GM15510 (cell line): ENCODE results near the gene BMP5.

Source experiments
- POLR2A ChIP-seq: IDR thresholded peaks from 3 replicates; pipeline ENCODE4 v1.6.1; 2011; ENCODE audit warnings: borderline replicate concordance; ENCODE audit not compliant: insufficient read length; ENCODE audit errors: extremely low read depth

The BMP5 gene

DNA sequence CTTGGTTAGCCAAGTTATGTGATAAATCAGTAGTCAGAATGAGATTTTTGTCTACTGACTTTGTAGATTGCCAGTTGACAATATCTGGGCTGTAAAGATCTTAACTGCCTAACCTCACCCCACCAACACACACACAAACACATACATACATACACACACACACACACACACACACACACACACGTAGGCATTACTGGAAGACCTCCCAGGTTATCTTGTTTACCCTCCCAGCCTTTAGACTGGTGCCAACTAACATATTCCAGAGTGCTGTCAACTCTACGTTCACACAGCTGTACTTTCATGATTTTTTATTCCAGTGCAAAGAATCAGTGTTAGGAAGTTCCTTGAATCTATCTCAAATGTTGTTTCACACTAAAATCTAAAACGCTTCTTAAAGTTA is 38.9 kb downstream of the BMP5 start:
- no peak for TF ChIP-seq POLR2A

DNA sequence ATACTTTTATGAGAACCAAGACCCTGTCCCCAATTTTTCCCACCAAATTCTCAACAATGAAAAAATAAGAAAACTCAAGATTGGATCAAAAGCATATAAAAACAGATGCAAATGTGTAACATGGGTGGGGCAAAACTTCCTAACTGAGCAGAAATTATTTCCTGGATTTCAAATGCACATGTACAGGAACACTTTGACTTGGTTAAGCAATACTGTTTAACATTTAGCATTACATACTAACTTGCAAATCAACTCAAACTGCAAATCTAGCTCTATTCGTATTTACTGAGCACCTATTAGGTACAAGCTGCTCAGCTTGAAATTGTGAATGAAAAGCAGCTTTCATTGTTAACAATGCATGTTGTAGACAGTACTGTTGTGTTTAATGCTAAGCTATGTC is 40.2 kb downstream of the BMP5 start:
- TF ChIP-seq POLR2A, result no peak

DNA sequence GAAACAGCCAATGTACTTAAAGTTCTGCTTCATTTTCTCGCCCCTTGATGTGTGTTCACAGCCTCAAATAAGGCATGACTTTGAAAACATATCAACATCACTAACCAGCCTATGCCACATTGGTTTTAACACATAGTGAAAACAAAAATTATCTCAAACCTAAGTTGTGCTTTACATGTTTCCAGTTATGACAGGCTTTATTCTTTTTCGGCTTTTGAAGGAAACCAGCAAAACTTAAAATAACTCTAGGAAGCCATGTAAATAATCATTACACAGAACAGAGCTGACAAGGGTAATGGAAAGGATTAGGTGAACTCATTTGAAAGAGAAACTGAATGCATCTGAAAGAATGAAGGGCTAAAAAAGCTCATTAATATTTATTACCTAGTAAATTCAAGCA is 42.1 kb downstream of the BMP5 start:
- TF ChIP-seq POLR2A, result no peak

DNA sequence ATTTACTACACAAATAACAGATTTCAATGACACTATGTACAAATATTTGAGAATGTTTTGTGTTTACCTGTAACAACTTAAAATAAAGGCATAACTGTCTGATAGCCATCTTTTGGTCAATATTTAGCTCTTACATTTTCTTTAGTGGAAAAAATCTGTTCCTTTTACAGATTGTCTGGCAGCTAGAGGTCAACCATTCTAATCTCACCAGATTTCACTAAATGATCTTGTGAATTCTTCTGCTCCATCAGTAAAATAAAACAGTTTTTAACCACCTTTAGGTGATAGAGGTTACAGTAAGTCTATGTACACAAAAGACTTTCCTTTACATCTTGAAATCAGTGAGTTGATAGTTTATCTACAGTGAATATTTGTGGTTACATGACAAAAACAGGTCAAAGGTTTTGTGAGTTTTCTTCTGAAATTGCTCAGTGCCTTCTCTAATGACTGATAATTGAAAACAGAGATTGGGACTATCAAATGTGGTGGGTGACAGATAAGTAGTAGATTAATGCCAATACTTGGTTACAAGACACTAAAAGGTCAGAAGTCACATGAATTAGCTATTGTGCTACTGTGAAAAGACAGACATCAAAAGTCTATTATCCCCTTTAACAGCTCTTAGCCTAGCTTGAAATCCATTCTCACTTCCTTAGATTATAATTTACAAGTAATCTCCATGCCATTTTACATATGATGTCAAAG is 47.4 kb downstream of the BMP5 start:
- no peak for TF ChIP-seq POLR2A

DNA sequence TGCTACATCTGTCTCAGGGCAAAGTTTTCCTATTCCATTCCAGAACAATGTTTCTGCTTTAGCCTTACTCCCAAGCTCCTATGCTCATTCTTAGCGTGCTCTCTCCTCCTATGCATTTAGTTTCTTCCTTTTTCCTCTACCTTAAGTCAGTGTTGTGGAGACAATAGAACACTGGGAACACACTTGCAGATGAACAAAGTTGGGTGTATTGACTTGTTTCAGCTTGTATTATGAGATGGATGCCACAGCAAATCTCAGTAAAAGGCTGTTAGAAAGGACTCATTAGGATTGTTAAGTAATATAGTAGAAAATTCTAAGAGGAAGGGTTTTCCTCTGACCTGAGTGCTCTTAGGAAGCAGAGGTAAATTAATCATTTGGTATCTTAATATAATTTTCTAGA is 48.4 kb downstream of the BMP5 start:
- TF ChIP-seq POLR2A, result no peak

GRCh38 chr6:55825402-55826051 is 49.9 kb downstream of the BMP5 start:
- TF ChIP-seq POLR2A, result no peak

GRCh38 chr6:55822815-55823214 is 52.6 kb downstream of the BMP5 start:
- no peak for TF ChIP-seq POLR2A

DNA sequence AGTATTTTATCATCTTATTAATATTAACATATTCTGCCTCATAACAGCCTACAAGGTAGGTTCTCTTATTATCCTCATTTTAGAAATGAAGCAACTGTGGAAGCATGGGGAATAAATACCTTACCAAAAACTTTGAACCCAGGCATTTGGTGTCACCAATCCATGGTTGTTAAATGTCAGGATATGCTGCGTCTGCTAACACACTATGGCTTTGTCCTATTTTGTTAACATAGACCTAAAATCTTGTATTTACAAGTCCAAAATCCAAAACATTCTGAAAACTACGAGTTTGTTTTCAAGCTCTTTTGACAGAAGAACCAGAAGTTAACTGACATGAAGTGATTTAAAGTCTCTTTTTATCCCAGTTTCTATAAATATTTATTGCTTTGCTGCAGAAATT is 53.4 kb downstream of the BMP5 start:
- no peak for TF ChIP-seq POLR2A

DNA sequence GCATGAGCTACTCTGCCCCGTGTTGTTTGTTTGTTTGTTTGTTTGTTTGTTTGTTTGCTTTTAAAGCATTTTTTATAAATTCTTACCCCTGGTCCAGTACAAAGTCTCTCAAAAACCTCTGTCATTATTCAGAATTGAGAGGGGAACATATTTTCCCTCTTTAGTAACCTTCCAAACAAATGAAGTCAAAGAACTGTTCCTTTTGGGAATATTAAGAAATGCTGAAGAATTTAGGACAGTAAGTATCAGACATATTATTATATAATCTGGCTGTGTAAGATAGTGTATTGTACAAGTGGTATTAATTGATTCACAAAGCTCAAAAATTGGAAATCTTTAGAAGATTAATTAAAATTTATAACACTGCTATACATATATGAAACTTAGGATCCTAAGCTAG is 54.7 kb downstream of the BMP5 start:
- no peak for TF ChIP-seq POLR2A

- no peak for TF ChIP-seq POLR2A
These were observed 55.6 kb downstream of the BMP5 start for GRCh38 chr6:55819811-55820210.

GRCh38 chr6:55818482-55818881 is 56.9 kb downstream of the BMP5 start:
- no peak for TF ChIP-seq POLR2A

DNA sequence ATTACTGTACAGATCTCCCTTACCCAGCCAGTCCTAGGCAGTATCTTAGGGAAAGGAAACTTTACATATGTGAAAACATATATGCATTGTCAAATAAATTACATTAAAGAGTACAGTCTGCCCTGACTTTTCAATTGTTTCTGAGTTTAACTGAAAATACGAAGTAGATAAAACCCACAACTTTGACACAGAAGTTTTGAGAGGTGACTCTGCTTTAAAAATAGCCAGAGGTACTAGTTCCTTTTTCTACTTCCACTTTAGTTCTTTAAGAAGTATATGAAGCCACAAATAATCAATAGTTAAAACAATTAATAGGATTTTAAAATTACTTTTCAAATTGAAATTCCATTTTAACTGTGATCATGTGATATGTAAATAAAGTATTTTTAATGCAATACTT is 62.9 kb downstream of the BMP5 start:
- no peak for TF ChIP-seq POLR2A

DNA sequence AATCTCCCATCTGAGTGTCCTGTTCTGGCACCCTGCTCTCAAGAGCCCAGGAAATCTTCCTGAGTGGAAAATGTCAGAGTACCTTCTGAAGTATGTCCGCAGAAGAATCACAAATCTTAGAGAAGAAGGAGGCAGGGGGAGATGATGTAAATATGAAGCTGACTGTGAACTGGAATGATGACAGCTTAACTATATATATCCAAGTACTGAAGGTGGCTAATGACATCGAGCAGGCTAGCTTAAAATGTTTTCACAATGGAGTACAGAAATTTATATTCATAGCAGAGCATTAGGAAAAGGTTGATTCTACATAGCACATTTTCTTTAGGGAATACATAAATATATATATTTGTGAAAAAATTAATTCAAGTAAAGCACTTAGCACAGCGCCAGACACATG is 64.3 kb downstream of the BMP5 start:
- TF ChIP-seq POLR2A, result no peak

DNA sequence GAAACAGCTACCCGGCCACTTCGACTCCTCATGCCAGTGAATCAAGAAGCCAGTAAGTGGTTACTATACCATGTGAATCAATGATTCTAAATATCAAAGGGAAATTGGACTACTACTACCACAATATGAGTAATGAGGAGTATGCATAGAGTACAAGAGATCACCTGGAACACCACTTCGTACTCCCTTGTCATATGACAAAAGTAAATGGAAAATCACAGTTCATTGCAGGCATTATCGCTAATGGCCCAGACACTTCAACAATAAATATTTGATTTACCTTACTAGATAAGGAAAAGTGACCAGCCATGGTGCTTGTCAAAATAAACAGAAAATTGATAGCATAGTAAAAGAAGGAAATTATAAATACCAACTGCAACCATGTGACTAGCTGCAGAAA is 73.1 kb downstream of the BMP5 start:
- no peak for TF ChIP-seq POLR2A

- TF ChIP-seq POLR2A, result no peak
These were observed 76.8 kb downstream of the BMP5 start for GRCh38 chr6:55798571-55798970.

GRCh38 chr6:55794136-55794812 is 81.1 kb downstream of the BMP5 start:
- no peak for TF ChIP-seq POLR2A

DNA sequence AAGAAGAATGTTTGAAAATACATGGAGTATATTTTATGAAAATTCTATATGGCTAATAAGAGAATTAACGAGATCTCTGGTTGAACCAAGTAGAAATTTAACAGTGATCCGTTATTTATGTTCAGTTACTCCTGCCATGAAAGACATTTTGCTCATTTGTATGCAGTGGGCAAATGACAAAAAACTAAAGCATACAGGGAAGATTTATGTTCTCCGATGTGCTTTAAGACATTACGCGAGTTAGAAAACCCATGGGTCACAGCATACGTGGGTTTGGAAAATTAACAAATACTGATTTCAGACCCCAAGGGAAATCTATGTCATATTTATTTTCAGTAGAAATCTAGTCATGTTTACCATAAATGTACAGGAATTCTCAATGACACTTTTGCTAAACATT is 90.1 kb downstream of the BMP5 start:
- no peak for TF ChIP-seq POLR2A

- TF ChIP-seq POLR2A, result no peak
These were observed 93.1 kb downstream of the BMP5 start for GRCh38 chr6:55782275-55782674.
